ENCODE data around the gene LDHAL6B. TPM values are rescaled to one million over a fixed set of nuclear protein-coding genes. Genes with fewer than 3 reads are reported as not detected.

The LDHAL6B gene
- not detected in 2 replicates for total RNA-seq (2014; rRNA removed; shearing (Covaris generic))
- not detected in 2 replicates for polyA plus RNA-seq (2016; fragmentation: Nextera tagmentation; extraction: Ambion mirVana)
- long read RNA-seq = 0 reads

DNA sequence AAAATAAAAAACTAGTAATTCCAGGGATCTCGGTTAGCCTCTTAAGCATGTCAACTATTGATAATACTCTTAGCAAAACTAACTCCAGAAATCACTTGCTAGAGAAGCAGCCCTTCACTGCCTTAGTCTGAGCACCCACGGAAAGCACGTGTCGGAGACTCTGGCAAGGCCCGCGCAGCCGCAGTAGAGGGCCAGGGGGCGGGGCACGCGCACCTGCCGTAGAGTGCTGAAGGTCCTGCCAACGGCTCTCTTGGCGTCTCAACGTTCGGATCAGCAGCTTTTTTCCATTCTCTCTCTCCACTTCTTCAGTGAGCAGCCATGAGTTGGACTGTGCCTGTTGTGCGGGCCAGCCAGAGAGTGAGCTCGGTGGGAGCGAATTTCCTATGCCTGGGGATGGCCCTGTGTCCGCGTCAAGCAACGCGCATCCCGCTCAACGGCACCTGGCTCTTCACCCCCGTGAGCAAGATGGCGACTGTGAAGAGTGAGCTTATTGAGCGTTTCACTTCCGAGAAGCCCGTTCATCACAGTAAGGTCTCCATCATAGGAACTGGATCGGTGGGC is at the start of gene LDHAL6B:
LDHAL6B (plus strand) TSS at position 221 of the 561 bp plus-strand sequence; CDS start at position 319, 98 bp downstream.
- no peak for TF ChIP-seq ZNF114 (CRISPR knock-in tag; IDR thresholded peaks at IDR 0.05)
- TF ChIP-seq, protein P1, sequence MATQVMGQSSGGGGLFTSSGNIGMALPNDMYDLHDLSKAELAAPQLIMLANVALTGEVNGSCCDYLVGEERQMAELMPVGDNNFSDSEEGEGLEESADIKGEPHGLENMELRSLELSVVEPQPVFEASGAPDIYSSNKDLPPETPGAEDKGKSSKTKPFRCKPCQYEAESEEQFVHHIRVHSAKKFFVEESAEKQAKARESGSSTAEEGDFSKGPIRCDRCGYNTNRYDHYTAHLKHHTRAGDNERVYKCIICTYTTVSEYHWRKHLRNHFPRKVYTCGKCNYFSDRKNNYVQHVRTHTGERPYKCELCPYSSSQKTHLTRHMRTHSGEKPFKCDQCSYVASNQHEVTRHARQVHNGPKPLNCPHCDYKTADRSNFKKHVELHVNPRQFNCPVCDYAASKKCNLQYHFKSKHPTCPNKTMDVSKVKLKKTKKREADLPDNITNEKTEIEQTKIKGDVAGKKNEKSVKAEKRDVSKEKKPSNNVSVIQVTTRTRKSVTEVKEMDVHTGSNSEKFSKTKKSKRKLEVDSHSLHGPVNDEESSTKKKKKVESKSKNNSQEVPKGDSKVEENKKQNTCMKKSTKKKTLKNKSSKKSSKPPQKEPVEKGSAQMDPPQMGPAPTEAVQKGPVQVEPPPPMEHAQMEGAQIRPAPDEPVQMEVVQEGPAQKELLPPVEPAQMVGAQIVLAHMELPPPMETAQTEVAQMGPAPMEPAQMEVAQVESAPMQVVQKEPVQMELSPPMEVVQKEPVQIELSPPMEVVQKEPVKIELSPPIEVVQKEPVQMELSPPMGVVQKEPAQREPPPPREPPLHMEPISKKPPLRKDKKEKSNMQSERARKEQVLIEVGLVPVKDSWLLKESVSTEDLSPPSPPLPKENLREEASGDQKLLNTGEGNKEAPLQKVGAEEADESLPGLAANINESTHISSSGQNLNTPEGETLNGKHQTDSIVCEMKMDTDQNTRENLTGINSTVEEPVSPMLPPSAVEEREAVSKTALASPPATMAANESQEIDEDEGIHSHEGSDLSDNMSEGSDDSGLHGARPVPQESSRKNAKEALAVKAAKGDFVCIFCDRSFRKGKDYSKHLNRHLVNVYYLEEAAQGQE (IDR thresholded peaks at IDR 0.05; ENCODE audit: unreplicated experiment) = no peak
- TF ChIP-seq ZNF462 (CRISPR knock-in tag; IDR thresholded peaks at IDR 0.05) = no peak
- TF ChIP-seq EZH2 (IDR thresholded peaks at IDR 0.05; ENCODE audit: low read depth, unreplicated experiment) = no peak
- TF ChIP-seq, protein P2, sequence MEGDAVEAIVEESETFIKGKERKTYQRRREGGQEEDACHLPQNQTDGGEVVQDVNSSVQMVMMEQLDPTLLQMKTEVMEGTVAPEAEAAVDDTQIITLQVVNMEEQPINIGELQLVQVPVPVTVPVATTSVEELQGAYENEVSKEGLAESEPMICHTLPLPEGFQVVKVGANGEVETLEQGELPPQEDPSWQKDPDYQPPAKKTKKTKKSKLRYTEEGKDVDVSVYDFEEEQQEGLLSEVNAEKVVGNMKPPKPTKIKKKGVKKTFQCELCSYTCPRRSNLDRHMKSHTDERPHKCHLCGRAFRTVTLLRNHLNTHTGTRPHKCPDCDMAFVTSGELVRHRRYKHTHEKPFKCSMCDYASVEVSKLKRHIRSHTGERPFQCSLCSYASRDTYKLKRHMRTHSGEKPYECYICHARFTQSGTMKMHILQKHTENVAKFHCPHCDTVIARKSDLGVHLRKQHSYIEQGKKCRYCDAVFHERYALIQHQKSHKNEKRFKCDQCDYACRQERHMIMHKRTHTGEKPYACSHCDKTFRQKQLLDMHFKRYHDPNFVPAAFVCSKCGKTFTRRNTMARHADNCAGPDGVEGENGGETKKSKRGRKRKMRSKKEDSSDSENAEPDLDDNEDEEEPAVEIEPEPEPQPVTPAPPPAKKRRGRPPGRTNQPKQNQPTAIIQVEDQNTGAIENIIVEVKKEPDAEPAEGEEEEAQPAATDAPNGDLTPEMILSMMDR (conservative IDR thresholded peaks at IDR 0.05; ENCODE audit: low read depth in 2 of 2) = no peak
- no peak for TF ChIP-seq NANOG (IDR thresholded peaks at IDR 0.05; ENCODE audit: borderline replicate concordance)
- no peak for TF ChIP-seq ZNF331 (CRISPR knock-in tag; IDR thresholded peaks at IDR 0.05; ENCODE audit: low read depth)
- TF ChIP-seq STAT1 (IDR thresholded peaks at IDR 0.05; ENCODE audit: unreplicated experiment) = no peak
- TF ChIP-seq CREB1 (CRISPR knock-in tag; IDR thresholded peaks at IDR 0.05; ENCODE audit: low read depth) = no peak
- no peak for TF ChIP-seq POLR2AphosphoS5 (IDR thresholded peaks at IDR 0.05; ENCODE audit: low read depth)
- TF ChIP-seq EZH2phosphoT487 (IDR thresholded peaks at IDR 0.05; ENCODE audit: unreplicated experiment) = no peak
- no peak for TF ChIP-seq ETS1 (IDR thresholded peaks at IDR 0.05)
- TF ChIP-seq JUNB (IDR thresholded peaks at IDR 0.05; ENCODE audit: unreplicated experiment) = no peak

More for the DNA sequence above, at the start of gene LDHAL6B:
- peaks cover 7% of the 10 kb centered on the region; the same call in 1 of the 2 replicates for H4K20me1 ChIP-seq (replicated peaks; ENCODE audit: insufficient read depth)
- no peaks in the 10 kb centered on the region for H3K9me3 Mint-ChIP-seq
- H3K4me3 ChIP-seq = no peak within 1 kb of the TSS
- no peak within 1 kb of the TSS for H3K4me3 Mint-ChIP-seq
- no peaks in the 10 kb centered on the region for H3K27me3 ChIP-seq (ENCODE audit: insufficient read depth)
- H3K36me3 ChIP-seq (ENCODE audit: insufficient read depth) = peaks cover 25% of the 10 kb centered on the region
- H3K36me3 Mint-ChIP-seq (ENCODE audit: low read depth) = peaks cover 32% of the 10 kb centered on the region
- no peaks in the 10 kb centered on the region for H3K79me2 ChIP-seq (replicated peaks; ENCODE audit: insufficient read depth)
- H3K27ac ChIP-seq (ENCODE audit: low read depth) = no peak within 1 kb of the TSS
- no peaks in the 10 kb centered on the region for H3F3A ChIP-seq (replicated peaks; ENCODE audit: low read depth)
- ATAC-seq = no peak
- no peaks in the 10 kb centered on the region for H3K4me1 ChIP-seq (ENCODE audit: insufficient read depth)
- H3K4me2 ChIP-seq = no peak within 1 kb of the TSS
- H3K9me2 ChIP-seq (ENCODE audit: insufficient read depth) = 0 out of 2 replicates have a peak, but pooled peaks cover 3% of the 10 kb centered on the region
- H2AFZ ChIP-seq = no peak within 1 kb of the TSS
- no peak within 1 kb of the TSS for H3K27ac Mint-ChIP-seq
- no peaks in the 10 kb centered on the region for H3K27me3 Mint-ChIP-seq (ENCODE audit: insufficient read depth, low read depth, poor library complexity)
- no peak for DNase-seq (ENCODE audit: low spot score)
- no peaks in the 10 kb centered on the region for H3K4me1 Mint-ChIP-seq
